CD14-positive monocyte (primary cell): Measurements from ENCODE around the gene HAS3. TPM values are rescaled to one million over a fixed set of nuclear protein-coding genes. Genes with fewer than 3 reads are reported as not detected.

Experiments used
- DNase-seq, 3 donors: peaks; one replicate each; pipeline ENCODE4 v3.0.0-alpha.2; 2011 to 2022
- H2AFZ ChIP-seq: 2 replicates; pipeline ENCODE4 v1.6.0; 2012; ENCODE audit warnings: mild to moderate bottlenecking, low read depth, low read length, inconsistent platforms; ENCODE audit not compliant: insufficient read depth, poor library complexity, severe bottlenecking
- H3K27ac ChIP-seq, 2 donors: 1 replicate in 1 of 2; 2 replicates in 1 of 2; pipeline ENCODE4 v1.5.1; 2012 to 2013; ENCODE audit warnings: low read length in 2 of 2, control low read depth in 1 of 2, inconsistent platforms in 1 of 2, low read depth in 1 of 2, mild to moderate bottlenecking in 1 of 2
- H3K27me3 ChIP-seq, 2 donors: one replicate each; pipeline versions ENCODE4 v1.6.0 to v1.6.1; 2011 to 2013; ENCODE audit warnings: low read length in 2 of 2; ENCODE audit not compliant: control insufficient read depth in 2 of 2, insufficient read depth in 2 of 2
- H3K36me3 ChIP-seq, 2 donors: replicated peaks in 1 of 2; 1 replicate in 1 of 2; 2 replicates in 1 of 2; pipeline versions ENCODE4 v1.5.1 to v1.6.1; 2012 to 2013; ENCODE audit warnings: low read length in 2 of 2, control low read depth in 1 of 2, inconsistent platforms in 1 of 2, mild to moderate bottlenecking in 1 of 2; ENCODE audit not compliant: insufficient read depth in 2 of 2, control insufficient read depth in 1 of 2
- H3K4me1 ChIP-seq, 2 donors: 1 replicate in 1 of 2; 2 replicates in 1 of 2; pipeline versions ENCODE4 v1.5.1 to v1.6.1; 2012 to 2013; ENCODE audit warnings: low read length in 2 of 2, control low read depth in 1 of 2, inconsistent platforms in 1 of 2, mild to moderate bottlenecking in 1 of 2, moderate library complexity in 1 of 2; ENCODE audit not compliant: insufficient read depth in 2 of 2, control insufficient read depth in 1 of 2
- H3K4me2 ChIP-seq: replicated peaks from 2 replicates; pipeline ENCODE3; 2012; ENCODE audit warnings: low read length, moderate library complexity, mild to moderate bottlenecking; ENCODE audit not compliant: poor library complexity, severe bottlenecking; ENCODE audit errors: extremely low read depth
- H3K4me3 ChIP-seq, 3 experiments: fragments of 200-600 bp in 1 of 3; sonication (generic) in 1 of 3; replicated peaks in 1 of 3; 1 replicate in 2 of 3; 2 replicates in 1 of 3; pipeline ENCODE4 v1.5.1; 2011 to 2013; ENCODE audit warnings: low read length in 3 of 3, mild to moderate bottlenecking in 3 of 3, control low read depth in 2 of 3, low read depth in 2 of 3, inconsistent platforms in 1 of 3, moderate library complexity in 1 of 3
- H3K79me2 ChIP-seq: 2 replicates; pipeline ENCODE4 v1.6.0; 2012; ENCODE audit warnings: mild to moderate bottlenecking, control low read depth, inconsistent platforms, low read length, moderate library complexity; ENCODE audit not compliant: insufficient read depth
- H3K9ac ChIP-seq: 2 replicates; pipeline ENCODE4 v1.6.0; 2017; ENCODE audit warnings: low read length, mild to moderate bottlenecking; ENCODE audit not compliant: insufficient read depth, poor library complexity, severe bottlenecking
- H3K9me3 ChIP-seq, 2 donors: replicated peaks in 1 of 2; 1 replicate in 1 of 2; 2 replicates in 1 of 2; pipeline versions ENCODE4 v1.5.1 to v1.6.1; 2012 to 2013; ENCODE audit warnings: low read length in 2 of 2, control low read depth in 1 of 2; ENCODE audit not compliant: control insufficient read depth in 1 of 2, insufficient read depth in 1 of 2
- H4K20me1 ChIP-seq: 2 replicates; pipeline ENCODE4 v1.6.0; 2012; ENCODE audit warnings: mild to moderate bottlenecking, low read length, control low read depth, moderate library complexity; ENCODE audit not compliant: insufficient read depth
- H3K27ac Mint-ChIP-seq, 7 donors: one replicate each; pipeline ENCODE4 v1.8.0; 2020; ENCODE audit warnings: mild to moderate bottlenecking in 7 of 7, mixed read lengths in 7 of 7, moderate library complexity in 6 of 7, inconsistent platforms in 2 of 7
- H3K27me3 Mint-ChIP-seq, 3 donors: one replicate each; pipeline ENCODE4 v1.8.0; 2021 to 2022; ENCODE audit warnings: low read depth in 3 of 3, mild to moderate bottlenecking in 3 of 3, mixed read lengths in 3 of 3, moderate library complexity in 3 of 3, inconsistent platforms in 1 of 3
- H3K36me3 Mint-ChIP-seq, 2 donors: one replicate each; pipeline ENCODE4 v1.8.0; 2020; ENCODE audit warnings: mixed read lengths in 2 of 2, inconsistent platforms in 1 of 2, mild to moderate bottlenecking in 1 of 2
- H3K4me1 Mint-ChIP-seq: one replicate; pipeline ENCODE4 v1.8.0; 2020; ENCODE audit warnings: mild to moderate bottlenecking, mixed read lengths
- H3K4me3 Mint-ChIP-seq, 2 donors: one replicate each; pipeline ENCODE4 v1.8.0; 2020; ENCODE audit warnings: mild to moderate bottlenecking in 2 of 2, mixed read lengths in 2 of 2, moderate library complexity in 1 of 2
- H3K9me3 Mint-ChIP-seq, 7 donors: one replicate each; pipeline ENCODE4 v1.8.0; 2020 to 2022; ENCODE audit warnings: mixed read lengths in 7 of 7, mild to moderate bottlenecking in 6 of 7, moderate library complexity in 6 of 7, inconsistent platforms in 2 of 7
- CTCF ChIP-seq: fragments of 200-600 bp; IDR thresholded peaks from one replicate; pipeline ENCODE4 v1.8.0; 2022; ENCODE audit warnings: antibody characterized with exemption, mild to moderate bottlenecking
- WGBS: methylation state at CpG from one replicate; pipeline ENCODE4 v1.1.5; 2013; ENCODE audit warnings: missing lambda C conversion rate; ENCODE audit not compliant: insufficient coverage; 5-methylcytosine and 5-hydroxymethylcytosine counted together
- intact Hi-C, 2 donors: fragments of 100-400 bp; cut with micrococcal nuclease; formaldehyde crosslinking; loops; one replicate each; pipeline versions ENCODE4 v1.15.0 to v1.15.1; 2023
- polyA plus RNA-seq, 3 donors: library from polyadenylated mRNA; depleted of rRNA in 1 of 3; unstranded in 2 of 3; stranded (reverse) in 1 of 3; fragments of 300-500 nt in 2 of 3; fragments of >200 nt in 1 of 3; fragmentation: Illumina TruSeq in 2 of 3; gene quantifications; 1 replicate in 2 of 3; 2 replicates in 1 of 3; pipeline ENCODE4 v1.2.3, GENCODE V29; 2012 to 2021

The HAS3 gene
- polyA plus RNA-seq, 3 donors, result 1.3 TPM; not detected in 2

- Histone ChIP-seq H3K9me3 (no peaks in the 10 kb centered on the region), H3K9ac (no peak overlapping the region), H3K36me3 (peaks cover 48 to 77% of the 10 kb centered on the region in 2 donors), H3K27ac (no peak overlapping the region), H3K4me2 (no peak overlapping the region), H3K27me3 (no peaks in the 10 kb centered on the region), H3K4me1 (peaks cover 6 to 10% of the 10 kb centered on the region in 2 donors), H4K20me1 (no peaks in the 10 kb centered on the region), H3K79me2 (no peaks in the 10 kb centered on the region), H2AFZ (no peak overlapping the region), H3K4me3 (no peak overlapping the region)
- Mint-ChIP-seq H3K36me3 (peaks cover 71 to 79% of the 10 kb centered on the region in 2 donors), H3K27me3 (peaks cover 5 to 9% (median 9%) of the 10 kb centered on the region in 3 donors), H3K27ac (no peak overlapping the region), H3K4me3 (no peak overlapping the region), H3K4me1 (peaks cover 10% of the 10 kb centered on the region), H3K9me3 (peaks cover 0 to 10% (median 0%) of the 10 kb centered on the region in 7 donors)
- intact Hi-C loops, result no loop called here
- TF ChIP-seq CTCF, result no peak
- WGBS, result 94% methylated on average over 4 of the region's 8 CpGs
- no peak for DNase-seq
Observed at GRCh38 chr16:69166221-69166833, 60.9 kb downstream of the HAS3 start.

GRCh38 chr16:69166946-69167930 lies 61.8 kb downstream of the HAS3 start:
- Mint-ChIP-seq H3K36me3 (peaks cover 66 to 72% of the 10 kb centered on the region in 2 donors), H3K4me3 (no peak overlapping the region), H3K4me1 (peaks cover 18% of the 10 kb centered on the region), H3K9me3 (peaks cover 0 to 10% (median 0%) of the 10 kb centered on the region in 7 donors), H3K27ac (no peak overlapping the region), H3K27me3 (peaks cover 5 to 10% (median 9%) of the 10 kb centered on the region in 3 donors)
- Histone ChIP-seq H3K27me3 (no peaks in the 10 kb centered on the region), H3K27ac (no peak overlapping the region), H3K4me1 (peaks cover 15 to 19% of the 10 kb centered on the region in 2 donors), H3K9ac (no peak overlapping the region), H3K79me2 (no peaks in the 10 kb centered on the region), H3K9me3 (no peaks in the 10 kb centered on the region), H4K20me1 (no peaks in the 10 kb centered on the region), H2AFZ (no peak overlapping the region), H3K4me2 (no peak overlapping the region), H3K36me3 (peaks cover 43 to 70% of the 10 kb centered on the region in 2 donors), H3K4me3 (no peak overlapping the region)
- intact Hi-C loops, result no loop called here
- DNase-seq, result no peak
- no peak for TF ChIP-seq CTCF
- WGBS, result 100% methylated on average over 1 of the region's 7 CpGs

Other genes starting within 250 kb of the HAS3 start
- gene CHTF8, start 26.9 kb downstream of the HAS3 start, polyA plus RNA-seq, result 100 to 1,000 TPM in 2 of 3 donors, 10 to 100 TPM in 1; 45.9 to 172 (median 158) TPM
- gene UTP4, start 27.0 kb downstream of the HAS3 start, polyA plus RNA-seq, result 10 to 100 TPM; 15.3 to 27.8 (median 19.6) TPM
- gene SNTB2, start 81.5 kb downstream of the HAS3 start, polyA plus RNA-seq, result 1 to 10 TPM; 1.2 to 6.0 (median 5.0) TPM
- 10 to 100 TPM; 18.2 to 25.7 (median 21.8) TPM for gene VPS4A, start 205.7 kb downstream of the HAS3 start, polyA plus RNA-seq
- gene PDF, start 224.9 kb downstream of the HAS3 start, polyA plus RNA-seq, result 1 to 10 TPM; 2.3 to 7.2 (median 4.2) TPM
- gene COG8, start 233.9 kb downstream of the HAS3 start, polyA plus RNA-seq, result 10 to 100 TPM; 11.9 to 24.1 (median 21.6) TPM
- 10 to 100 TPM in 2 of 3 donors, 1 to 10 TPM in 1; 3.0 to 16.4 (median 14.2) TPM for gene NIP7, start 234.1 kb downstream of the HAS3 start, polyA plus RNA-seq
- gene TMED6, start 246.1 kb downstream of the HAS3 start, polyA plus RNA-seq, result under 1 TPM in 1 of 3 donors, not detected in 2; 0.29 TPM